SK-N-SH (cell line): ENCODE measurements around the gene PHKA2. TPM values are rescaled to one million over a fixed set of nuclear protein-coding genes. Genes with fewer than 3 reads are reported as not detected.

Experiments
- CTCF ChIA-PET: fragments of 300-600, 350-600 bp; formaldehyde crosslinking; extraction: SDS; loops from one replicate; lab custom pipeline; 2021; lab: Yijun Ruan, JAX
- POLR2A ChIA-PET: fragments of 350-600 bp; sonication (Branson Sonifier 250); formaldehyde crosslinking; extraction: SDS; loops from one replicate; lab custom pipeline; 2020; ENCODE audit warnings: antibody characterized with exemption, inconsistent platforms; lab: Yijun Ruan, JAX
- DNase-seq: peaks from one replicate; pipeline ENCODE4 v3.0.0; 2012
- H2AFZ ChIP-seq: fragments of 200-600 bp; sonication (generic); 2 replicates; pipeline ENCODE4 v1.8.1; 2016; ENCODE audit warnings: antibody characterized with exemption, mild to moderate bottlenecking, low read depth
- H3F3A ChIP-seq: fragments of 200-600 bp; sonication (generic); replicated peaks from 2 replicates; pipeline ENCODE3; 2016; ENCODE audit warnings: antibody characterized with exemption, mild to moderate bottlenecking; ENCODE audit not compliant: insufficient read depth
- H3K27ac ChIP-seq, 2 experiments: fragments of 200-500 bp in 1 of 2; fragments of 200-600 bp in 1 of 2; sonication (Bioruptor generic) in 1 of 2; sonication (generic), shearing (Covaris generic) in 1 of 2; 2 replicates each; pipeline versions ENCODE4 v1.5.1 to v1.6.1; 2014 to 2016; ENCODE audit warnings: low read depth in 2 of 2, inconsistent platforms in 1 of 2, low read length in 1 of 2, mild to moderate bottlenecking in 1 of 2, mixed read lengths in 1 of 2
- H3K27me3 ChIP-seq: fragments of 200-600 bp; sonication (generic), shearing (Covaris generic); 2 replicates; pipeline ENCODE4 v1.6.1; 2016; ENCODE audit warnings: mixed run types; ENCODE audit not compliant: insufficient read depth
- H3K36me3 ChIP-seq, 2 experiments: fragments of 200-500 bp in 1 of 2; fragments of 200-600 bp in 1 of 2; sonication (Bioruptor generic) in 1 of 2; sonication (generic) in 1 of 2; replicated peaks in 1 of 2; 2 replicates each; pipeline versions ENCODE3 to v1.5.1; 2014 to 2016; ENCODE audit warnings: low read length in 1 of 2, mild to moderate bottlenecking in 1 of 2; ENCODE audit not compliant: insufficient read depth in 2 of 2, control insufficient read depth in 1 of 2
- H3K4me1 ChIP-seq, 2 experiments: fragments of 200-500 bp in 1 of 2; fragments of 200-600 bp in 1 of 2; sonication (Bioruptor generic) in 1 of 2; sonication (generic), shearing (Covaris generic) in 1 of 2; 2 replicates each; pipeline versions ENCODE4 v1.5.1 to v1.6.1; 2014 to 2016; ENCODE audit warnings: low read depth in 1 of 2, low read length in 1 of 2, mixed run types in 1 of 2; ENCODE audit not compliant: insufficient read depth in 2 of 2, control insufficient read depth in 1 of 2
- H3K4me2 ChIP-seq: fragments of 200-600 bp; sonication (generic), shearing (Covaris generic); 2 replicates; pipeline ENCODE4 v1.6.1; 2017; ENCODE audit warnings: mixed run types
- H3K4me3 ChIP-seq, 2 experiments: fragments of 200-500 bp in 1 of 2; fragments of 200-600 bp in 1 of 2; sonication (Bioruptor generic) in 1 of 2; sonication (generic), shearing (Covaris generic) in 1 of 2; 2 replicates each; pipeline versions ENCODE4 v1.5.1 to v1.8.1; 2014 to 2016; ENCODE audit warnings: low read depth in 2 of 2, inconsistent platforms in 1 of 2, low read length in 1 of 2, mild to moderate bottlenecking in 1 of 2, mixed read lengths in 1 of 2, moderate library complexity in 1 of 2
- H3K79me2 ChIP-seq: fragments of 200-600 bp; sonication (generic); 2 replicates; pipeline ENCODE4 v1.8.1; 2017; ENCODE audit warnings: mild to moderate bottlenecking; ENCODE audit not compliant: insufficient read depth
- H3K9ac ChIP-seq: fragments of 200-600 bp; sonication (generic); 2 replicates; pipeline ENCODE4 v1.6.1; 2017; ENCODE audit warnings: mixed run types
- H3K9me2 ChIP-seq: fragments of 200-600 bp; sonication (generic); 2 replicates; pipeline ENCODE4 v1.6.1; 2017; ENCODE audit warnings: mixed run types
- H3K9me3 ChIP-seq: fragments of 200-600 bp; sonication (generic); 2 replicates; pipeline ENCODE4 v1.6.1; 2017; ENCODE audit warnings: mixed run types, mild to moderate bottlenecking, moderate library complexity
- H4K20me1 ChIP-seq: fragments of 200-600 bp; sonication (generic); 2 replicates; pipeline ENCODE4 v1.6.1; 2017; ENCODE audit warnings: mild to moderate bottlenecking, mixed run types; ENCODE audit not compliant: insufficient read depth
- CHD2 ChIP-seq: fragments of 150-350 bp; IDR thresholded peaks from 2 replicates; pipeline ENCODE4 v1.6.1; 2018; ENCODE audit warnings: low read length; ENCODE audit not compliant: partially characterized antibody
- EP300 ChIP-seq, 2 experiments: IDR thresholded peaks; 2 replicates each; pipeline versions ENCODE4 v1.4.0 to v1.6.1; 2012; ENCODE audit warnings: borderline replicate concordance in 1 of 2, low read depth in 1 of 2, low read length in 1 of 2
- FOSL2 ChIP-seq: IDR thresholded peaks from 2 replicates; pipeline ENCODE4 v1.4.0; 2012; ENCODE audit warnings: low read depth, mild to moderate bottlenecking, moderate library complexity, borderline replicate concordance
- FOXJ3 ChIP-seq: sonication (generic); formaldehyde crosslinking; IDR thresholded peaks from 2 replicates; pipeline ENCODE4 v1.5.1; 2020; ENCODE audit warnings: mild to moderate bottlenecking, missing genetic modification reagents
- GATA2 ChIP-seq: sonication (generic); formaldehyde crosslinking; IDR thresholded peaks from 2 replicates; pipeline ENCODE4 v1.5.0; 2020; ENCODE audit warnings: mild to moderate bottlenecking, missing genetic modification reagents
- MAX ChIP-seq: IDR thresholded peaks from 2 replicates; pipeline ENCODE4 v1.4.0; 2012; ENCODE audit warnings: low read depth
- MEF2A ChIP-seq: IDR thresholded peaks from 2 replicates; pipeline ENCODE4 v1.4.0; 2012; ENCODE audit warnings: low read depth, borderline replicate concordance
- NFIC ChIP-seq: IDR thresholded peaks from 2 replicates; pipeline ENCODE4 v1.4.0; 2012; ENCODE audit warnings: borderline replicate concordance
- POLR2AphosphoS5 ChIP-seq: IDR thresholded peaks from 2 replicates; pipeline ENCODE4 v1.6.1; 2012; ENCODE audit warnings: low read depth, low read length
- RAD21 ChIP-seq: IDR thresholded peaks from 2 replicates; pipeline ENCODE4 v1.6.1; 2012; ENCODE audit warnings: mild to moderate bottlenecking, low read length
- RCOR1 ChIP-seq: fragments of 150-350 bp; IDR thresholded peaks from 2 replicates; pipeline ENCODE4 v1.6.1; 2017; ENCODE audit warnings: antibody characterized with exemption, low read length
- SIN3A ChIP-seq: IDR thresholded peaks from 2 replicates; pipeline ENCODE4 v1.6.1; 2012; ENCODE audit warnings: low read depth, mild to moderate bottlenecking, low read length, moderate library complexity, borderline replicate concordance
- SMC3 ChIP-seq: IDR thresholded peaks from 2 replicates; pipeline ENCODE4 v1.6.1; 2012; ENCODE audit warnings: low read depth, low read length, improper control_type of control experiment
- TAF1 ChIP-seq: IDR thresholded peaks from 2 replicates; pipeline ENCODE4 v1.6.1; 2012; ENCODE audit warnings: low read depth, mild to moderate bottlenecking, low read length, moderate library complexity, borderline replicate concordance
- TCF12 ChIP-seq: IDR thresholded peaks from 2 replicates; pipeline ENCODE4 v1.4.0; 2012
- TEAD4 ChIP-seq: IDR thresholded peaks from 2 replicates; pipeline ENCODE4 v1.4.0; 2012; ENCODE audit warnings: mild to moderate bottlenecking, borderline replicate concordance; ENCODE audit not compliant: insufficient read depth
- YY1 ChIP-seq: IDR thresholded peaks from 2 replicates; pipeline ENCODE4 v1.4.0; 2012; ENCODE audit warnings: low read depth, mild to moderate bottlenecking
- WGBS: methylation state at CpG from one replicate; pipeline ENCODE4 v1.1.6; 2017; ENCODE audit warnings: low lambda C conversion rate; 5-methylcytosine and 5-hydroxymethylcytosine counted together
- polyA plus RNA-seq, 3 experiments: library from polyadenylated mRNA; depleted of rRNA; stranded (reverse); fragments of >200 nt; gene quantifications; 2 replicates each; pipeline ENCODE4 v1.2.3, GENCODE V29; 2012
- TF ChIP-seq, protein P1 (sequence below): IDR thresholded peaks from 2 replicates; pipeline ENCODE4 v1.4.0; 2012; ENCODE audit warnings: low read depth, borderline replicate concordance
- TF ChIP-seq, protein P2 (sequence below): IDR thresholded peaks from 2 replicates; pipeline ENCODE4 v1.4.0; 2012; ENCODE audit warnings: low read depth, borderline replicate concordance
- TF ChIP-seq, protein P3 (sequence below): fragments of 200-600 bp; sonication (generic); IDR thresholded peaks from 2 replicates; pipeline ENCODE4 v1.6.1; 2017; ENCODE audit warnings: antibody characterized with exemption, mild to moderate bottlenecking, moderate library complexity
- TF ChIP-seq, protein P4 (sequence below): IDR thresholded peaks from 2 replicates; pipeline ENCODE4 v1.6.1; 2012; ENCODE audit warnings: mild to moderate bottlenecking, low read depth, low read length, moderate library complexity

PHKA2 gene
- polyA plus RNA-seq, 1 of the 3 experiments (the other 2 are of a cell fraction): 20.5 TPM

DNA sequence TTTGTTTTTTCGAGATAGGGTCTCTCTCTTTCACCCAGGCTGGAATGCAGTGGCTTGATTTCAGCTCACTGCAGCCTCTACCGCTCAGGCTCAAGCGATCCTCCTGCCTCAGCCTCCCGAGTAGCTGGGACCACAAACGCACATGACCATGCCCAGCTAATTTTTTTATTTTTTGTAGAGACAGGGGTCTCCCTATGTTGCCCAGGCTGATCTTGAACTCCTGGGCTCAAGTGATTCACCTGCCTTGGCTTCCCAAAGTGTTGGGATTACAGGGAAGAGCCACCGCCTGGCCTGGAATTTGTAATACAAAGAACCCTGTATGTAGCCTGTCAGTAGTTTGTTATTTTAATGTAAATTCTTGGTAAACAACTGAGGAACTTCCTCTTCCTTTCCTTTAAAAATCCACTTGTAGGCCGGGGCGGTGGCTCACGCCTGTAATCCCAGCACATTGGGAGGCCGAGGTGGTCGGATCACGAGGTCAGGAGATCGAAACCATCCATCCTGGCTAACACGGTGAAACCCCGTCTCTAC is 119.5 kb downstream of the PHKA2 start (continued):
- TF ChIP-seq, protein P1, sequence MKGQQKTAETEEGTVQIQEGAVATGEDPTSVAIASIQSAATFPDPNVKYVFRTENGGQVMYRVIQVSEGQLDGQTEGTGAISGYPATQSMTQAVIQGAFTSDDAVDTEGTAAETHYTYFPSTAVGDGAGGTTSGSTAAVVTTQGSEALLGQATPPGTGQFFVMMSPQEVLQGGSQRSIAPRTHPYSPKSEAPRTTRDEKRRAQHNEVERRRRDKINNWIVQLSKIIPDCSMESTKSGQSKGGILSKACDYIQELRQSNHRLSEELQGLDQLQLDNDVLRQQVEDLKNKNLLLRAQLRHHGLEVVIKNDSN: no peak
- TF ChIP-seq, protein P2, sequence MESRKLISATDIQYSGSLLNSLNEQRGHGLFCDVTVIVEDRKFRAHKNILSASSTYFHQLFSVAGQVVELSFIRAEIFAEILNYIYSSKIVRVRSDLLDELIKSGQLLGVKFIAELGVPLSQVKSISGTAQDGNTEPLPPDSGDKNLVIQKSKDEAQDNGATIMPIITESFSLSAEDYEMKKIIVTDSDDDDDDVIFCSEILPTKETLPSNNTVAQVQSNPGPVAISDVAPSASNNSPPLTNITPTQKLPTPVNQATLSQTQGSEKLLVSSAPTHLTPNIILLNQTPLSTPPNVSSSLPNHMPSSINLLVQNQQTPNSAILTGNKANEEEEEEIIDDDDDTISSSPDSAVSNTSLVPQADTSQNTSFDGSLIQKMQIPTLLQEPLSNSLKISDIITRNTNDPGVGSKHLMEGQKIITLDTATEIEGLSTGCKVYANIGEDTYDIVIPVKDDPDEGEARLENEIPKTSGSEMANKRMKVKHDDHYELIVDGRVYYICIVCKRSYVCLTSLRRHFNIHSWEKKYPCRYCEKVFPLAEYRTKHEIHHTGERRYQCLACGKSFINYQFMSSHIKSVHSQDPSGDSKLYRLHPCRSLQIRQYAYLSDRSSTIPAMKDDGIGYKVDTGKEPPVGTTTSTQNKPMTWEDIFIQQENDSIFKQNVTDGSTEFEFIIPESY: no peak
- TF ChIP-seq, protein P3, sequence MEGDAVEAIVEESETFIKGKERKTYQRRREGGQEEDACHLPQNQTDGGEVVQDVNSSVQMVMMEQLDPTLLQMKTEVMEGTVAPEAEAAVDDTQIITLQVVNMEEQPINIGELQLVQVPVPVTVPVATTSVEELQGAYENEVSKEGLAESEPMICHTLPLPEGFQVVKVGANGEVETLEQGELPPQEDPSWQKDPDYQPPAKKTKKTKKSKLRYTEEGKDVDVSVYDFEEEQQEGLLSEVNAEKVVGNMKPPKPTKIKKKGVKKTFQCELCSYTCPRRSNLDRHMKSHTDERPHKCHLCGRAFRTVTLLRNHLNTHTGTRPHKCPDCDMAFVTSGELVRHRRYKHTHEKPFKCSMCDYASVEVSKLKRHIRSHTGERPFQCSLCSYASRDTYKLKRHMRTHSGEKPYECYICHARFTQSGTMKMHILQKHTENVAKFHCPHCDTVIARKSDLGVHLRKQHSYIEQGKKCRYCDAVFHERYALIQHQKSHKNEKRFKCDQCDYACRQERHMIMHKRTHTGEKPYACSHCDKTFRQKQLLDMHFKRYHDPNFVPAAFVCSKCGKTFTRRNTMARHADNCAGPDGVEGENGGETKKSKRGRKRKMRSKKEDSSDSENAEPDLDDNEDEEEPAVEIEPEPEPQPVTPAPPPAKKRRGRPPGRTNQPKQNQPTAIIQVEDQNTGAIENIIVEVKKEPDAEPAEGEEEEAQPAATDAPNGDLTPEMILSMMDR: no peak
- no peak for TF ChIP-seq NFIC
- TF ChIP-seq CHD2: no peak
- TF ChIP-seq MEF2A: no peak
- TF ChIP-seq MAX: no peak
- no peak for TF ChIP-seq FOXJ3

GRCh38 chrX:18861511-18861910 is 122.4 kb downstream of the PHKA2 start:
- POLR2A ChIA-PET: no interaction called here
- no peak for TF ChIP-seq TCF12
- TF ChIP-seq RAD21: no peak
- no peak for TF ChIP-seq SMC3
- no peak for TF ChIP-seq MEF2A
- TF ChIP-seq TAF1: no peak
- TF ChIP-seq, protein P4, sequence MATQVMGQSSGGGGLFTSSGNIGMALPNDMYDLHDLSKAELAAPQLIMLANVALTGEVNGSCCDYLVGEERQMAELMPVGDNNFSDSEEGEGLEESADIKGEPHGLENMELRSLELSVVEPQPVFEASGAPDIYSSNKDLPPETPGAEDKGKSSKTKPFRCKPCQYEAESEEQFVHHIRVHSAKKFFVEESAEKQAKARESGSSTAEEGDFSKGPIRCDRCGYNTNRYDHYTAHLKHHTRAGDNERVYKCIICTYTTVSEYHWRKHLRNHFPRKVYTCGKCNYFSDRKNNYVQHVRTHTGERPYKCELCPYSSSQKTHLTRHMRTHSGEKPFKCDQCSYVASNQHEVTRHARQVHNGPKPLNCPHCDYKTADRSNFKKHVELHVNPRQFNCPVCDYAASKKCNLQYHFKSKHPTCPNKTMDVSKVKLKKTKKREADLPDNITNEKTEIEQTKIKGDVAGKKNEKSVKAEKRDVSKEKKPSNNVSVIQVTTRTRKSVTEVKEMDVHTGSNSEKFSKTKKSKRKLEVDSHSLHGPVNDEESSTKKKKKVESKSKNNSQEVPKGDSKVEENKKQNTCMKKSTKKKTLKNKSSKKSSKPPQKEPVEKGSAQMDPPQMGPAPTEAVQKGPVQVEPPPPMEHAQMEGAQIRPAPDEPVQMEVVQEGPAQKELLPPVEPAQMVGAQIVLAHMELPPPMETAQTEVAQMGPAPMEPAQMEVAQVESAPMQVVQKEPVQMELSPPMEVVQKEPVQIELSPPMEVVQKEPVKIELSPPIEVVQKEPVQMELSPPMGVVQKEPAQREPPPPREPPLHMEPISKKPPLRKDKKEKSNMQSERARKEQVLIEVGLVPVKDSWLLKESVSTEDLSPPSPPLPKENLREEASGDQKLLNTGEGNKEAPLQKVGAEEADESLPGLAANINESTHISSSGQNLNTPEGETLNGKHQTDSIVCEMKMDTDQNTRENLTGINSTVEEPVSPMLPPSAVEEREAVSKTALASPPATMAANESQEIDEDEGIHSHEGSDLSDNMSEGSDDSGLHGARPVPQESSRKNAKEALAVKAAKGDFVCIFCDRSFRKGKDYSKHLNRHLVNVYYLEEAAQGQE: no peak
- TF ChIP-seq YY1: no peak
- TF ChIP-seq GATA2 (CRISPR knock-in tag): no peak
- TF ChIP-seq EP300 (IDR thresholded peaks at IDR 0.05; ENCODE audit: borderline replicate concordance in 1 of 2, low read depth in 1 of 2, low read length in 1 of 2): no peak
- TF ChIP-seq FOXJ3: no peak
- TF ChIP-seq FOSL2: no peak
- no peak for TF ChIP-seq POLR2AphosphoS5
- TF ChIP-seq SIN3A: no peak
- TF ChIP-seq TEAD4: no peak
- TF ChIP-seq RCOR1: no peak

More at GRCh38 chrX:18861511-18861910, 122.4 kb downstream of the PHKA2 start:
- no peaks in the 10 kb centered on the region for H3K9me3 ChIP-seq
- H3K9ac ChIP-seq: no peak overlapping the region
- CTCF ChIA-PET: interaction anchor here (1.0 kb wide), 1 partner anchor 24 kb away, joined by 3 read pairs; no protein-coding TSS in a partner anchor
- no peaks in the 10 kb centered on the region for H3K9me2 ChIP-seq
- H3K79me2 ChIP-seq: no peaks in the 10 kb centered on the region
- H3F3A ChIP-seq: no peaks in the 10 kb centered on the region
- WGBS: 68% methylated on average over 5 of the region's 5 CpGs
- no peak overlapping the region for H3K4me2 ChIP-seq
- no peaks in the 10 kb centered on the region for H3K36me3 ChIP-seq
- DNase-seq: no peak
- no peaks in the 10 kb centered on the region for H3K27me3 ChIP-seq
- no peak overlapping the region for H3K27ac ChIP-seq
- no peaks in the 10 kb centered on the region; a peak in 2 of 4 replicates for H3K4me1 ChIP-seq
- H3K4me3 ChIP-seq: no peak overlapping the region
- no peak overlapping the region for H2AFZ ChIP-seq
- no peaks in the 10 kb centered on the region for H4K20me1 ChIP-seq
